D721Med (cell line): ENCODE data around the gene BDH2.

ENCODE experiments used
- DNase-seq: peaks from one replicate; pipeline ENCODE4 v3.0.0; 2011; ENCODE audit warnings: low spot score; ENCODE audit not compliant: insufficient read length
- FAIRE-seq: peaks from 2 replicates; lab custom pipeline; 2011; peaks lifted over from hg19 to GRCh38; lab: Jason Lieb, UNC
- CTCF ChIP-seq: IDR thresholded peaks from 2 replicates; pipeline ENCODE4 v1.5.1; 2012; ENCODE audit warnings: mild to moderate bottlenecking, control low read depth; ENCODE audit not compliant: insufficient read depth; ENCODE audit errors: missing control alignments

BDH2 gene

GRCh38 chr4:103099691-103100392, at the start of gene BDH2:
TSS of gene BDH2 (minus strand) at chr4:103099834. CDS start at chr4:103096254, 3,580 bp downstream.
- peak; percentile 96 for FAIRE-seq

GRCh38 chr4:103144926-103145325, 45.3 kb upstream of the BDH2 start:
- TF ChIP-seq CTCF, result no peak
- no peak for FAIRE-seq
- DNase-seq, result no peak

More at GRCh38 chr4:103099691-103100392, at the start of gene BDH2:
- peak; percentile 82 for TF ChIP-seq CTCF
- peak; percentile 35 for DNase-seq

- DNase-seq (no peak), FAIRE-seq (no peak)
- no peak for TF ChIP-seq CTCF
These were observed 37.8 kb upstream of the BDH2 start for GRCh38 chr4:103137446-103137827.

- TF ChIP-seq CTCF, result no peak
- FAIRE-seq, result no peak
- DNase-seq, result no peak
These were observed 37.2 kb upstream of the BDH2 start for GRCh38 chr4:103136671-103137445.

GRCh38 chr4:103129174-103129573, 29.5 kb upstream of the BDH2 start:
- TF ChIP-seq CTCF, result no peak
- DNase-seq (no peak), FAIRE-seq (no peak)

GRCh38 chr4:103126126-103126525, 26.5 kb upstream of the BDH2 start:
- FAIRE-seq (no peak), DNase-seq (no peak)
- TF ChIP-seq CTCF, result no peak

GRCh38 chr4:103123114-103123513, 23.5 kb upstream of the BDH2 start:
- FAIRE-seq (no peak), DNase-seq (no peak)
- no peak for TF ChIP-seq CTCF
